Measurements from ENCODE around the gene RFNG. TPM values are rescaled to one million over a fixed set of nuclear protein-coding genes. Genes with fewer than 3 reads are reported as not detected.

The RFNG gene
- total and polyA plus RNA-seq, 2 of the 13 experiments (the other 11 are each of a cell fraction or from before 2014, with no cell fraction given) = 61.4 to 64.0 TPM

DNA sequence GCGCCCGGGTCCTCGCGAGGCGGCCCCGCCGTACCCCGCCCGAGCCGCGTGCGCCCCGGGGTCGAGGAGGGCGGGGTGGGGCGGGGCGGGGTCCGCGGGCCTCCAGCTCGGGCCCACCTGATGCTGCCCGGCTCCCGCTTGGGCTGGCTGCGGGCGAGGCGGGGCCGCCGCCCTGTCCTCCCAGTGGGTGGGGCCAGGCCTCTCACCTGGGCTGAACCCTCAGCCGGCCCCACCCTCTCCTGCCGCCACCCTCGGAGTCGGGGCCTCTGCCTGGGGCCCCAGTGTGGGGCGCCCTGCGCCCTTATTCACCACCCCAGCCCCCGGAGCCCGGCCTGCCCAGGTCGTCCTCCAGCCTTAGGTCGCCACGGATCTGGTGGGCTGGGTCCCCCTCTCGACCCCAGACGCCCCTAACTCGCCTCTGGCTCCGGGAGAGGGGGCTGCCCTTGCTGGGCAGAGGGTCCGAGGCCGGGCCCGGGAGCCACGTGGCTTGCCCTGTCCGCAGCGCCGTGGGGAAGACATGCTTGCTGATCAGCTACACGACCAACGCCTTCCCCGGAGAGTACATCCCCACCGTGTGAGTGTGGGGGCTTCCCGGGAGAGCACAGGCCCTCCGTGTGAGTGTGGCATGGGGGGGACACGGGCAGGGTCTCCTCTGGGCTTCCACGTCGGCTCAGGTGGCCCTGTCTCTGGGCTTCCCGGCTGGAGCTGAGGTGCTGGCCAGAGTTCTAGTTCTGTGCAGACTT is 19.6 kb downstream of the RFNG start (continued):
- TF ChIP-seq, protein P1, sequence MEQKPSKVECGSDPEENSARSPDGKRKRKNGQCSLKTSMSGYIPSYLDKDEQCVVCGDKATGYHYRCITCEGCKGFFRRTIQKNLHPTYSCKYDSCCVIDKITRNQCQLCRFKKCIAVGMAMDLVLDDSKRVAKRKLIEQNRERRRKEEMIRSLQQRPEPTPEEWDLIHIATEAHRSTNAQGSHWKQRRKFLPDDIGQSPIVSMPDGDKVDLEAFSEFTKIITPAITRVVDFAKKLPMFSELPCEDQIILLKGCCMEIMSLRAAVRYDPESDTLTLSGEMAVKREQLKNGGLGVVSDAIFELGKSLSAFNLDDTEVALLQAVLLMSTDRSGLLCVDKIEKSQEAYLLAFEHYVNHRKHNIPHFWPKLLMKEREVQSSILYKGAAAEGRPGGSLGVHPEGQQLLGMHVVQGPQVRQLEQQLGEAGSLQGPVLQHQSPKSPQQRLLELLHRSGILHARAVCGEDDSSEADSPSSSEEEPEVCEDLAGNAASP (CRISPR knock-in tag; IDR thresholded peaks at IDR 0.05; ENCODE audit: borderline replicate concordance) = 0 out of 2 replicates have a peak, but pooled peaks have one; percentile 25
- TF ChIP-seq RBFOX2 (IDR thresholded peaks at IDR 0.05; ENCODE audit: low read depth, low read length) = peak; percentile 69
- TF ChIP-seq ZNF850 (CRISPR knock-in tag; conservative IDR thresholded peaks at IDR 0.05) = no peak
- TF ChIP-seq HNRNPLL (IDR thresholded peaks at IDR 0.05; ENCODE audit: low read depth, low read length, poor library complexity, severe bottlenecking) = peak; percentile 19
- TF ChIP-seq POGZ (CRISPR knock-in tag; IDR thresholded peaks at IDR 0.05) = no peak
- no peak for TF ChIP-seq KDM5A (IDR thresholded peaks at IDR 0.05; ENCODE audit: borderline replicate concordance, low read length)
- no peak for TF ChIP-seq ZNF761 (CRISPR knock-in tag; conservative IDR thresholded peaks at IDR 0.05)
- TF ChIP-seq, protein P2, sequence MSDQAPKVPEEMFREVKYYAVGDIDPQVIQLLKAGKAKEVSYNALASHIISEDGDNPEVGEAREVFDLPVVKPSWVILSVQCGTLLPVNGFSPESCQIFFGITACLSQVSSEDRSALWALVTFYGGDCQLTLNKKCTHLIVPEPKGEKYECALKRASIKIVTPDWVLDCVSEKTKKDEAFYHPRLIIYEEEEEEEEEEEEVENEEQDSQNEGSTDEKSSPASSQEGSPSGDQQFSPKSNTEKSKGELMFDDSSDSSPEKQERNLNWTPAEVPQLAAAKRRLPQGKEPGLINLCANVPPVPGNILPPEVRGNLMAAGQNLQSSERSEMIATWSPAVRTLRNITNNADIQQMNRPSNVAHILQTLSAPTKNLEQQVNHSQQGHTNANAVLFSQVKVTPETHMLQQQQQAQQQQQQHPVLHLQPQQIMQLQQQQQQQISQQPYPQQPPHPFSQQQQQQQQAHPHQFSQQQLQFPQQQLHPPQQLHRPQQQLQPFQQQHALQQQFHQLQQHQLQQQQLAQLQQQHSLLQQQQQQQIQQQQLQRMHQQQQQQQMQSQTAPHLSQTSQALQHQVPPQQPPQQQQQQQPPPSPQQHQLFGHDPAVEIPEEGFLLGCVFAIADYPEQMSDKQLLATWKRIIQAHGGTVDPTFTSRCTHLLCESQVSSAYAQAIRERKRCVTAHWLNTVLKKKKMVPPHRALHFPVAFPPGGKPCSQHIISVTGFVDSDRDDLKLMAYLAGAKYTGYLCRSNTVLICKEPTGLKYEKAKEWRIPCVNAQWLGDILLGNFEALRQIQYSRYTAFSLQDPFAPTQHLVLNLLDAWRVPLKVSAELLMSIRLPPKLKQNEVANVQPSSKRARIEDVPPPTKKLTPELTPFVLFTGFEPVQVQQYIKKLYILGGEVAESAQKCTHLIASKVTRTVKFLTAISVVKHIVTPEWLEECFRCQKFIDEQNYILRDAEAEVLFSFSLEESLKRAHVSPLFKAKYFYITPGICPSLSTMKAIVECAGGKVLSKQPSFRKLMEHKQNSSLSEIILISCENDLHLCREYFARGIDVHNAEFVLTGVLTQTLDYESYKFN (CRISPR knock-in tag; conservative IDR thresholded peaks at IDR 0.05) = no peak
- TF ChIP-seq, protein P3, sequence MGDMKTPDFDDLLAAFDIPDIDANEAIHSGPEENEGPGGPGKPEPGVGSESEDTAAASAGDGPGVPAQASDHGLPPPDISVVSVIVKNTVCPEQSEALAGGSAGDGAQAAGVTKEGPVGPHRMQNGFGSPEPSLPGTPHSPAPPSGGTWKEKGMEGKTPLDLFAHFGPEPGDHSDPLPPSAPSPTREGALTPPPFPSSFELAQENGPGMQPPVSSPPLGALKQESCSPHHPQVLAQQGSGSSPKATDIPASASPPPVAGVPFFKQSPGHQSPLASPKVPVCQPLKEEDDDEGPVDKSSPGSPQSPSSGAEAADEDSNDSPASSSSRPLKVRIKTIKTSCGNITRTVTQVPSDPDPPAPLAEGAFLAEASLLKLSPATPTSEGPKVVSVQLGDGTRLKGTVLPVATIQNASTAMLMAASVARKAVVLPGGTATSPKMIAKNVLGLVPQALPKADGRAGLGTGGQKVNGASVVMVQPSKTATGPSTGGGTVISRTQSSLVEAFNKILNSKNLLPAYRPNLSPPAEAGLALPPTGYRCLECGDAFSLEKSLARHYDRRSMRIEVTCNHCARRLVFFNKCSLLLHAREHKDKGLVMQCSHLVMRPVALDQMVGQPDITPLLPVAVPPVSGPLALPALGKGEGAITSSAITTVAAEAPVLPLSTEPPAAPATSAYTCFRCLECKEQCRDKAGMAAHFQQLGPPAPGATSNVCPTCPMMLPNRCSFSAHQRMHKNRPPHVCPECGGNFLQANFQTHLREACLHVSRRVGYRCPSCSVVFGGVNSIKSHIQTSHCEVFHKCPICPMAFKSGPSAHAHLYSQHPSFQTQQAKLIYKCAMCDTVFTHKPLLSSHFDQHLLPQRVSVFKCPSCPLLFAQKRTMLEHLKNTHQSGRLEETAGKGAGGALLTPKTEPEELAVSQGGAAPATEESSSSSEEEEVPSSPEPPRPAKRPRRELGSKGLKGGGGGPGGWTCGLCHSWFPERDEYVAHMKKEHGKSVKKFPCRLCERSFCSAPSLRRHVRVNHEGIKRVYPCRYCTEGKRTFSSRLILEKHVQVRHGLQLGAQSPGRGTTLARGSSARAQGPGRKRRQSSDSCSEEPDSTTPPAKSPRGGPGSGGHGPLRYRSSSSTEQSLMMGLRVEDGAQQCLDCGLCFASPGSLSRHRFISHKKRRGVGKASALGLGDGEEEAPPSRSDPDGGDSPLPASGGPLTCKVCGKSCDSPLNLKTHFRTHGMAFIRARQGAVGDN (CRISPR knock-in tag; IDR thresholded peaks at IDR 0.05) = peak; percentile 32
- no peak for TF ChIP-seq ZNF543 (CRISPR knock-in tag; IDR thresholded peaks at IDR 0.05)
- TF ChIP-seq MED13 (CRISPR knock-in tag; IDR thresholded peaks at IDR 0.05) = no peak
- TF ChIP-seq, protein P4, sequence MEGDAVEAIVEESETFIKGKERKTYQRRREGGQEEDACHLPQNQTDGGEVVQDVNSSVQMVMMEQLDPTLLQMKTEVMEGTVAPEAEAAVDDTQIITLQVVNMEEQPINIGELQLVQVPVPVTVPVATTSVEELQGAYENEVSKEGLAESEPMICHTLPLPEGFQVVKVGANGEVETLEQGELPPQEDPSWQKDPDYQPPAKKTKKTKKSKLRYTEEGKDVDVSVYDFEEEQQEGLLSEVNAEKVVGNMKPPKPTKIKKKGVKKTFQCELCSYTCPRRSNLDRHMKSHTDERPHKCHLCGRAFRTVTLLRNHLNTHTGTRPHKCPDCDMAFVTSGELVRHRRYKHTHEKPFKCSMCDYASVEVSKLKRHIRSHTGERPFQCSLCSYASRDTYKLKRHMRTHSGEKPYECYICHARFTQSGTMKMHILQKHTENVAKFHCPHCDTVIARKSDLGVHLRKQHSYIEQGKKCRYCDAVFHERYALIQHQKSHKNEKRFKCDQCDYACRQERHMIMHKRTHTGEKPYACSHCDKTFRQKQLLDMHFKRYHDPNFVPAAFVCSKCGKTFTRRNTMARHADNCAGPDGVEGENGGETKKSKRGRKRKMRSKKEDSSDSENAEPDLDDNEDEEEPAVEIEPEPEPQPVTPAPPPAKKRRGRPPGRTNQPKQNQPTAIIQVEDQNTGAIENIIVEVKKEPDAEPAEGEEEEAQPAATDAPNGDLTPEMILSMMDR (CRISPR knock-in tag; IDR thresholded peaks at IDR 0.05) = no peak
- TF ChIP-seq ZNF790 (CRISPR knock-in tag; IDR thresholded peaks at IDR 0.05; ENCODE audit: borderline replicate concordance) = no peak
- no peak for TF ChIP-seq TAF1 (CRISPR knock-in tag; IDR thresholded peaks at IDR 0.05)
- no peak for TF ChIP-seq MTA3 (CRISPR knock-in tag; IDR thresholded peaks at IDR 0.05)
- TF ChIP-seq DMAP1 (CRISPR knock-in tag; IDR thresholded peaks at IDR 0.05) = no peak
- TF ChIP-seq, protein P5, sequence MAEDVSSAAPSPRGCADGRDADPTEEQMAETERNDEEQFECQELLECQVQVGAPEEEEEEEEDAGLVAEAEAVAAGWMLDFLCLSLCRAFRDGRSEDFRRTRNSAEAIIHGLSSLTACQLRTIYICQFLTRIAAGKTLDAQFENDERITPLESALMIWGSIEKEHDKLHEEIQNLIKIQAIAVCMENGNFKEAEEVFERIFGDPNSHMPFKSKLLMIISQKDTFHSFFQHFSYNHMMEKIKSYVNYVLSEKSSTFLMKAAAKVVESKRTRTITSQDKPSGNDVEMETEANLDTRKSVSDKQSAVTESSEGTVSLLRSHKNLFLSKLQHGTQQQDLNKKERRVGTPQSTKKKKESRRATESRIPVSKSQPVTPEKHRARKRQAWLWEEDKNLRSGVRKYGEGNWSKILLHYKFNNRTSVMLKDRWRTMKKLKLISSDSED (CRISPR knock-in tag; IDR thresholded peaks at IDR 0.05) = no peak
